Fibroblast of pulmonary artery (primary cell): ENCODE measurements around the gene NLK.

Source experiments
- DNase-seq: peaks from one replicate; pipeline ENCODE4 v3.0.0-alpha.2; 2010; ENCODE audit warnings: low read depth
- H3K4me3 ChIP-seq: replicated peaks from 2 replicates; pipeline ENCODE4 v1.5.1; 2011; ENCODE audit warnings: low read depth, mild to moderate bottlenecking, control low read depth, low read length, moderate library complexity
- TF ChIP-seq, protein P1 (sequence below): IDR thresholded peaks from 2 replicates; pipeline ENCODE4 v1.5.1; 2011; ENCODE audit warnings: mild to moderate bottlenecking, control low read depth, low read length, inconsistent platforms; ENCODE audit errors: missing control alignments

NLK gene

DNA sequence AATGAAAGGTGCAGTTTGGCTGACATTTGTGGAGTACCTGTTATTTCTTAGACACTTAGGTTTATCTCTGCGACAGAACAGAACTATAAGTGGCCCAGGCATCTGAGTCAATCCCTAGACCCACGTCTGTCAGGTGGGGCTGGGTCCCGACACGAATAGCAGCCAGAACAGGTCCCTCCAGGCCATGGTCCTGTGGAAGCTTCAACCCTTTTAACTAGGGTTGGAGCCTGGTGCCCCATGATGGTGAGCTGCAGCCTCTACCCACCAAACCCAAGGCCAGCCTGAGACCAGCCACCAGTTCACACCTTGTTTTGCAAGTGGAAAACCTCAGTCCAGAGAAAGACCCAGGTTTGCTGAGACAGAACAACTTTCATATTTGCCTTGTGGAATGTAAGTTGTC lies 202.0 kb downstream of the NLK start:
- TF ChIP-seq, protein P1, sequence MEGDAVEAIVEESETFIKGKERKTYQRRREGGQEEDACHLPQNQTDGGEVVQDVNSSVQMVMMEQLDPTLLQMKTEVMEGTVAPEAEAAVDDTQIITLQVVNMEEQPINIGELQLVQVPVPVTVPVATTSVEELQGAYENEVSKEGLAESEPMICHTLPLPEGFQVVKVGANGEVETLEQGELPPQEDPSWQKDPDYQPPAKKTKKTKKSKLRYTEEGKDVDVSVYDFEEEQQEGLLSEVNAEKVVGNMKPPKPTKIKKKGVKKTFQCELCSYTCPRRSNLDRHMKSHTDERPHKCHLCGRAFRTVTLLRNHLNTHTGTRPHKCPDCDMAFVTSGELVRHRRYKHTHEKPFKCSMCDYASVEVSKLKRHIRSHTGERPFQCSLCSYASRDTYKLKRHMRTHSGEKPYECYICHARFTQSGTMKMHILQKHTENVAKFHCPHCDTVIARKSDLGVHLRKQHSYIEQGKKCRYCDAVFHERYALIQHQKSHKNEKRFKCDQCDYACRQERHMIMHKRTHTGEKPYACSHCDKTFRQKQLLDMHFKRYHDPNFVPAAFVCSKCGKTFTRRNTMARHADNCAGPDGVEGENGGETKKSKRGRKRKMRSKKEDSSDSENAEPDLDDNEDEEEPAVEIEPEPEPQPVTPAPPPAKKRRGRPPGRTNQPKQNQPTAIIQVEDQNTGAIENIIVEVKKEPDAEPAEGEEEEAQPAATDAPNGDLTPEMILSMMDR: no peak
- DNase-seq: no peak
- H3K4me3 ChIP-seq: no peak overlapping the region
